Measurements from ENCODE around the gene ADAMTS6. TPM values are rescaled to one million over a fixed set of nuclear protein-coding genes. Genes with fewer than 3 reads are reported as not detected.

ADAMTS6 gene
- polyA plus RNA-seq, 1 experiment, result 28.0 TPM

DNA sequence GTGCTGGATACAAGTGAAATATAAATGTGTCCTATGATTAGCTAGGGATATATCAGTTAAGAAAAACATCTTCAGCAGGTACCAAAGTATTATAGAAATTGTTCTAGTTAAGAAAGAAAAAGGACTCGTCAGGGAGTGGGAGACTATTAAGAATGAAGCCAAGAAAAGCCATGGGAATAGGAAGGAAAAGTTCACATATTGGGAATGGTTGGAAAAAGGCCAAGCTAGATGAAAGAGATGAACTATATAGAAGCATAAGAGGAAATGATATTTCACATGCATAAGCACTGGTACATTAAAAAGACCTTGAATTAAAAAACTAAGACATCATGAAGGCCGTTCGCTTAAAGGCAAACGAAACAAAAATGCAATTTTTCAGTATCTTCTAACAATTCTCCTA lies 237.7 kb downstream of the ADAMTS6 start:
- CTCF ChIA-PET, result interaction anchor here (0.9 kb wide), 1 partner anchor 9 kb away, joined by 3 read pairs; no protein-coding TSS in a partner anchor
- Histone ChIP-seq H3K4me3 (ENCODE audit: low read depth, low read length) (no peak overlapping the region), H3K36me3 (ENCODE audit: control insufficient read depth, insufficient read depth, low read length) (no peaks in the 10 kb centered on the region; the same call in 1 of the 2 replicates), H3K27me3 (ENCODE audit: control insufficient read depth, insufficient read depth, low read length) (no peaks in the 10 kb centered on the region)
- DNase-seq (ENCODE audit: low read depth), result no peak
- TF ChIP-seq, protein P1, sequence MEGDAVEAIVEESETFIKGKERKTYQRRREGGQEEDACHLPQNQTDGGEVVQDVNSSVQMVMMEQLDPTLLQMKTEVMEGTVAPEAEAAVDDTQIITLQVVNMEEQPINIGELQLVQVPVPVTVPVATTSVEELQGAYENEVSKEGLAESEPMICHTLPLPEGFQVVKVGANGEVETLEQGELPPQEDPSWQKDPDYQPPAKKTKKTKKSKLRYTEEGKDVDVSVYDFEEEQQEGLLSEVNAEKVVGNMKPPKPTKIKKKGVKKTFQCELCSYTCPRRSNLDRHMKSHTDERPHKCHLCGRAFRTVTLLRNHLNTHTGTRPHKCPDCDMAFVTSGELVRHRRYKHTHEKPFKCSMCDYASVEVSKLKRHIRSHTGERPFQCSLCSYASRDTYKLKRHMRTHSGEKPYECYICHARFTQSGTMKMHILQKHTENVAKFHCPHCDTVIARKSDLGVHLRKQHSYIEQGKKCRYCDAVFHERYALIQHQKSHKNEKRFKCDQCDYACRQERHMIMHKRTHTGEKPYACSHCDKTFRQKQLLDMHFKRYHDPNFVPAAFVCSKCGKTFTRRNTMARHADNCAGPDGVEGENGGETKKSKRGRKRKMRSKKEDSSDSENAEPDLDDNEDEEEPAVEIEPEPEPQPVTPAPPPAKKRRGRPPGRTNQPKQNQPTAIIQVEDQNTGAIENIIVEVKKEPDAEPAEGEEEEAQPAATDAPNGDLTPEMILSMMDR (IDR thresholded peaks at IDR 0.05; ENCODE audit: insufficient read depth, low read depth, low read length), result no peak
- POLR2A ChIA-PET, result no interaction called here

DNA sequence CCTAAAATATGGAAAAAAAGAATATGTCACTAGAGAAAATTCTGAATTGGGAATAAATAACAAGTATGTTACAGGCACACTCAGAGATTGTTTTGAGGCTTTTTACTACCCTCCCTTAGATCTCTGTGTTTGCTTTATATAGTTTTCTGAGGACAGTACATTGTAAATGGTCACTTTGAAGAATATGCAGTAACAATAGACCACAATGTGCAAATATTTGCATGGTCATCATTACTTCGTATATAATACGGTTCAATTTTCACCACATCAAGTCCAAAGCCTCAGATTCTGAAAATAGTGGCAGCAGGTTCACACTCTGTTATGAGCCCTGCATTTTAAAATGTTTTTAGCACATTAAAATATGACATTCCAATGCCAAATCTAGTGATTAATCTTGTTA lies 238.6 kb downstream of the ADAMTS6 start:
- DNase-seq (ENCODE audit: low read depth), result no peak
- CTCF ChIA-PET, result no interaction called here
- POLR2A ChIA-PET, result interaction anchor here (0.7 kb wide), 1 partner anchor 184 kb away, joined by 11 read pairs; no protein-coding TSS in a partner anchor
- no peaks in the 10 kb centered on the region for H3K27me3 ChIP-seq (ENCODE audit: control insufficient read depth, insufficient read depth, low read length)
- no peaks in the 10 kb centered on the region; the same call in 1 of the 2 replicates for H3K36me3 ChIP-seq (ENCODE audit: control insufficient read depth, insufficient read depth, low read length)
- TF ChIP-seq, protein P1 (IDR thresholded peaks at IDR 0.05; ENCODE audit: insufficient read depth, low read depth, low read length), result no peak
- no peak overlapping the region for H3K4me3 ChIP-seq (ENCODE audit: low read depth, low read length)

DNA sequence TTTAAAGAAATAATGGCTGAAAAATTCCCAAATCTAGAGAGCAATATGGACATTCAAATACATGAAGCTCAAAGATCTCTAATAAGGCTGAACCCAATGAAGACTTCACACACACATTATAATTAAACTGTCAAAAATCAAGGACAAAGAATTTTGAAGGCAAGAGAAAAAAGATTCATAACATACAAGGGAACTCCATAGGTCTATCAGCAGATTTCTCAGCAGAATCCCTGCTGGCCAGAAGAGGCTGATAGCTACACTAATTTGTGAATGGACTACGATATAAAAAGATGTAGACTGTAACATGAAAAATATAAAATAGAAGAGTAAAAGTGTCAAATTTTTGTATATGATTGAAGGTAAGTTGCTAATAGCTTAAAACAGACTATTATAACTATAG lies 251.9 kb downstream of the ADAMTS6 start:
- POLR2A ChIA-PET, result no interaction called here
- no peak for DNase-seq (ENCODE audit: low read depth)
- Histone ChIP-seq H3K36me3 (ENCODE audit: control insufficient read depth, insufficient read depth, low read length) (peaks cover 1% of the 10 kb centered on the region; the same call in 1 of the 2 replicates), H3K27me3 (ENCODE audit: control insufficient read depth, insufficient read depth, low read length) (no peaks in the 10 kb centered on the region), H3K4me3 (ENCODE audit: low read depth, low read length) (no peak overlapping the region)
- CTCF ChIA-PET, result no interaction called here
- TF ChIP-seq, protein P1 (IDR thresholded peaks at IDR 0.05; ENCODE audit: insufficient read depth, low read depth, low read length), result no peak

DNA sequence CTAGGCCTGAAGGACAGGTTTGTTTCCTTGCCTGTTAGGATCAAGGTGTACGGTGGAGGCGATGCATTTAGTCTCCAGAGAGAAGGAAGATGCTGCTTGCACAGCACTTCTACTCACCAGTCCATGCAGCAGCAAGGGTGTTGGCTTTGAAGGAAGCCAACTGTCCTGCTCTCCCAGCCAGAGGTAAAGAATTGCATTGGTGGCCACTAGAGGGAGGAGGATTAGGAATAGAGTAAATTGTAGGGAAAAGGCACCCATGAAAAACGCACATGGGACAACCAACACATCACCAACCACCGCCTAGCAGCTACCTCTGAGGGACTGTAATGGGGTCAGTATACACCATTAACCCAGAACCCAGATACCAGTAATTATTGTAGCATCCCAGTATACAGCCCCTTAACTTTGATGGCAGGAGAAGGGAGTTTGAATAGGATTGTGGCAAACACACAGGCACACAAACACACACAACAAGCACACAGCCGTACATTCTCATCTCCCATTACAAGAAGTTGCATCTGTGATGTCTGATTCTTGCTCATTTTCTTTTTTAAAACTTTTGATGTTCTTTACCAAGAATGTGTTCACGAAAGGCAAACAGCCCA lies 267.7 kb downstream of the ADAMTS6 start:
- POLR2A ChIA-PET, result no interaction called here
- TF ChIP-seq, protein P1 (IDR thresholded peaks at IDR 0.05; ENCODE audit: insufficient read depth, low read depth, low read length), result peak; percentile 41
- DNase-seq (ENCODE audit: low read depth), result no peak
- H3K27me3 ChIP-seq (ENCODE audit: control insufficient read depth, insufficient read depth, low read length), result no peaks in the 10 kb centered on the region
- CTCF ChIA-PET, result interaction anchor here (0.7 to 1.5 kb wide), 3 partner anchors 10 to 266 kb away, joined by 3 to 4 read pairs (median 4); no protein-coding TSS in a partner anchor
- H3K4me3 ChIP-seq (ENCODE audit: low read depth, low read length), result no peak overlapping the region
- H3K36me3 ChIP-seq (ENCODE audit: control insufficient read depth, insufficient read depth, low read length), result peaks cover 6% of the 10 kb centered on the region

DNA sequence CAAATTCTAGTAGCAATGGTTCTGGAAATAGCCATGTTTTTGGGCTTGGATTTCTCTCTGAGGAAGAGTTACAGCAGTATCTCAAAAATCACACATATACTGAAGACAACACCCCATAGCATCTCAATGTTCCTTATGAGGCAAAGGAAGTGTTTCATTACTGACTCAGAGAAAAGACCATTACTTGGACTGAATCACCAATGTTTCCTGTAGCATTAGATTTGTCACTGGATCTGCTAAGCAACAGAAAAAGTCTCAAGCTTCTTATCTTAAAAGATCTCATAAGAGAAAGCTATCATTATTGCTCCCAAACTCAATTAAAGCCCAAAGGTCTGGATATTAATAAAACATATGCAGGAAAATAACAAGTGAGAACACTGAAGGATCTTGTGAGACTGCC lies 272.4 kb downstream of the ADAMTS6 start:
- peak; percentile 90 for DNase-seq (ENCODE audit: low read depth)
- CTCF ChIA-PET, result no interaction called here
- TF ChIP-seq, protein P1 (IDR thresholded peaks at IDR 0.05; ENCODE audit: insufficient read depth, low read depth, low read length), result no peak
- H3K27me3 ChIP-seq (ENCODE audit: control insufficient read depth, insufficient read depth, low read length), result no peaks in the 10 kb centered on the region
- H3K4me3 ChIP-seq (ENCODE audit: low read depth, low read length), result no peak overlapping the region
- peaks cover 4% of the 10 kb centered on the region for H3K36me3 ChIP-seq (ENCODE audit: control insufficient read depth, insufficient read depth, low read length)
- POLR2A ChIA-PET, result no interaction called here

Measured in BJ (cell line).